GM18526 (cell line): Measurements from ENCODE around the gene RAB14.

Experiments
- POLR2A ChIP-seq: IDR thresholded peaks from 3 replicates; pipeline ENCODE4 v1.6.1; 2011; ENCODE audit not compliant: insufficient read length; ENCODE audit errors: extremely low read depth

The RAB14 gene

DNA sequence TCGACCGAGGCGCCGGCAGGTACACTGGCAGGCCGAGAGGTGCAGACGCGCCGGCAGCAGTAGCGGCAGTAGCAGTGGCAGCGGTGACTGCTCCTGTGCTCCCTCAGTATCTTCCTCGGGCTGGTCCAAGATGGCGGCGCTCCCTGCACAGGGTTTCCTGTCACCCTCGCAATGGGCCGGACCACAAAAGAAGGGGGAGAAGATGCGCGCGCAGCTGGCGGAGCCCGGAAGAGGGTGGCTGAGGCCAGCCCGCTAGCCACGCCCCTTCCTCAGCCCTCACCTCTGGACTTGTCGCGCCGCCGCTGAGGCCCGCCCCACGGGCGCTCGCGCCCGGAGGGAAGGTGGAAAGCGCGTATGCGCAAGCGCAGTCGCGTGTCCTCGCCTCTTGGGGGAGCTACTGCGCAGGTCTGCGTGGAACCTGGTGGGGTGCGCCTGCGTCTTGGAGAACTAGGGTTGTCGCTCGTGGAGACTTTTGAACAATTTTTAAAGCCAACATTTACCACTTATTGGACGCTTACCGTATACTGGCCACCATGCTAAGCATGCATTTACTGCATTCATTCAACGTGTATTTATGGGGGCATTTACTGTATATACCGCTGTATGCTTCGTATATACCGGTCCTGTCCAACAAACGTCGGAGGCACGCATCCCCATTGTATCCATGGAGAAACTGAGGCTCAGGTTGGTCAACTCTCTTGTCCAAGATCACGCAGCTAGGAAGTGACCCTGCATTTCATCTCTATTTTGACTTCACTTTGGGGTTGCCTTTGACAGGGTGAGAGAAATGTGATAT lies at the start of gene RAB14:
Gene RAB14, minus strand, starts transcription at position 132 of the 796 bp plus-strand sequence. CDS start 8,457 bp downstream, outside the sequence.
- peak; percentile 82 for TF ChIP-seq POLR2A

DNA sequence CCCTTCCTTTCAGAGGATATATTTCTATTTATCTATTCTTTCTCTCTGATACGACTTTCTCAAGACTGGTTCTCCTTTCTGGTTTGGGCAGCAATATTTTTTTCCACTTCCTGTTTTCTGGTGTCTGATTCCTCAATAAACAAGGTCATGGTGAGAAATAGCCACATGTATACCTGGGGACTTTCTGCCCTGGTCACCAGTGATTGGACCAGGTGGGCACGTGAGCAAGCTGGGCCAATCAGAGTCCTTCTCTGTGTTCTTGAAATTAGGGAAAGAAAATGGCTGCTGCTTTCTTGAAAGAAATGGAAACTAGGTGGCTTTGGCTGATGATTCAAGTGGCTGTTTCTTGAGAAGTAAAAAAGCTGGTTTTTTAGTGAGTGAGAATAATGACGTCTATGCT lies 47.9 kb upstream of the RAB14 start:
- TF ChIP-seq POLR2A, result no peak

DNA sequence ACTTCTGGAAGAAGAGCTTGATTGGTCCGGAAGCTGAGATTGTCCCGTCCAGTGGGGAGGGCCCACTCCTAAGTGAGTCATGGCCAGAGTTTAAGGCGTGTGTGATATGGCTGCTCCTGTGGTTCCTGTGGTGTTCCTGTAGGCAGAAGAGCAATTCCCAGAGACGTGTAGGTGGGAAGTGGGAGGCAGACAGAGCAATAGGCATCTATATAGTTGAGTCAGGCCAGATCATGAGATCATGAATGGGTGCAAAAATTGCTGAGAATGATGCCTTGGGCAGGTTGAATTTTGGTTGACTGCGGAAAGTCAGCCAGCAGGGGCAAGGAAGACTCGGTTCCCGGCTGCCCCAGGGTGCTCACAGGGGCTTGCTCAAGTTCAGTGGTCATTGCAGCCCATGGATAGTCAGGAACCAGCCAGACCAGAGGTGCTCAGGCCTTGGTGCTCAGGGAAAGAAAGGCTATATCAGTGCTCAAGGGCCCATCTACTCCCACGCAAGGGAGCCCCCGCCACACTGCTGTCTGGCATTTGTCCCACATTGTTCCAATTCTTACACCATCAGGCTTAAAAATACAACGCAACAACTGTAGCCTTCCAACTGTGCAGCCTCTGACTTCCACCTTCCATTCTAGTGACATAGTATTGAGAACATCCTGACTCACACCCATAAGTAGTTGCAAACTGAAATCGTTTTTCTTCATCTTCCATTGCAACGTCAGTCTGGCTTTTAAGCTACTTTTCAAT lies 45.3 kb upstream of the RAB14 start:
- TF ChIP-seq POLR2A, result no peak

DNA sequence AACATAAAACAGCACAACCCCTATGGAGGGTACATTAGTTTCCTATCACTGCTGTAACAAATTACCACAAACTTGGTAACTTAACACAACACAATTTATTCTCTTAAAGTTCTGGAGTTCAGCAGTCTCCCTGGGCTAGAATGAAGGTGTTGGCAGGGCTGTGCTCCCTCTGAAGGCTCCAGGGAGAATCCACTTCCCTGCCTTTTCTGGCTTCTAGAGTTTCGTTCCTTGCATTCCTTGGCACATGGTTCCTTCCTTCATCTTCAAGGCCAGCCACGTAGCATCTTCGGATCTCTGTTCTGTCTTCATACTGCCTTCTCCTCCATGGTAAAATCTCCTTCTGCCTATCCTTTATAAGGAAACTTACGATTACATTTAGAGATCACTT lies 41.3 kb upstream of the RAB14 start:
- no peak for TF ChIP-seq POLR2A

DNA sequence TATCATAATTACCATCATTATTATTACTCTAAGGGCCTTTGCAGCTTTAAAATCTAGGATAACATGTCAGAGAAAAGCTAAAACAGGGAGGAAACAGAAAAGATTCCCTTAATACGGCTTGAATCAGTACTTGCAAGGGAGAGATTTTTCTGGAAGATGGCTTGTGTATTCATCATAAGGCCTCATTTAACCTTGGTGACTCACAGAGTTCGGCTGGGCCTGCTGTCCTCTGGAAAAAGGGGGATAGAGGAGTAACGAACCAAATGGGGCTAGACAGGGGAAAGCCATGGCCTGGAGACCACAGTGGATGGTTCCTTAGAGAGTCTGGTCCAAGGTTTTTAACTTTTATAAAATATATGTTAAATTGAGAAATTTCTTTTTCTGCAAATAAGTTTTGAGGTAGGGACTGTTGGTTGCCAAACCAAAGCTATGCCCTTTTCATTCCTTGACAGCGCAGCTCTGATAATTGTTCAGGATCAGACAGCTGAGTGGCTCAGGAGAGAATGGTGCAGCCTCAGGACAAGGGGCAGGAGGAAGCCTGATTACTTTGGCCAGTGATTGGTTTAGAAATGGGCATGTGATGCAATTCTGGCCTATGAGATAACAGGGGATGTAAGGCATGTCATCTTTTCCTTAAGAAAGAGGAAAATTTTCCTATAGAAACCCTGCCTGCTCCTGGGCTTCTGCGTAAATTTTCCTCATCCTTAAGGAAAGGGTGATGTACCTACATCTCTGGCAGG lies 40.7 kb upstream of the RAB14 start:
- TF ChIP-seq POLR2A, result no peak

DNA sequence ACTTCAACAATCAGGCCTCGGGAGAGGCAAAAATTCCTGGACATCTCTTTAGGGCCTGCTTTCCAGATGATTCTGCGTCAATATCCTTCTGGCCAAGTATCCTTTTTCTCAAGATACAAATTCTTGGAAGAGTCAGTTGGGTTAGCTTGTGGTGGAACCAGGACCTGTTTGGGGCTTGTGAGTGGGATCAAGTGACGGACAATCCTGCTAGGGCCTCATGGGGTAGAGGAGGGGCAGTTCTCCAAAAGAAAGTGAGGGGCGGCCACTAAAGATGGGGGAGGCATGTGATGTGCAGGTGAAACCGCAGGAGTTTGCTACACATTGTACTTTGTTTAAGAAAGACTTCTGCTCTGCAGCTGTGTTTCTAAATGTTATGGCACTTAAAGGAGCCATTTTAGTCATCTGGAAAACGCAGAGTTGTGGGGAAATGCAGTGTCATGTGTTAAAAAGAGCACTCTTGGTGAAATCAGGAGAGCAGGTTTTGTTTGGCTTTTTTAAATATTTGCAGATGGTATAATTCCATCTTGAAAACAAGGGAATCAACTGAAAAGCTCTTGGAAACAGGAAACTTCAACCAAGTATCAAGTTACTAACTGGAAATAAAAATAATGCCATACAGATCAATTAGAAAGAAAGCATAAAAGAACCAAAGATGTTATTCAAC lies 38.9 kb upstream of the RAB14 start:
- TF ChIP-seq POLR2A, result no peak

DNA sequence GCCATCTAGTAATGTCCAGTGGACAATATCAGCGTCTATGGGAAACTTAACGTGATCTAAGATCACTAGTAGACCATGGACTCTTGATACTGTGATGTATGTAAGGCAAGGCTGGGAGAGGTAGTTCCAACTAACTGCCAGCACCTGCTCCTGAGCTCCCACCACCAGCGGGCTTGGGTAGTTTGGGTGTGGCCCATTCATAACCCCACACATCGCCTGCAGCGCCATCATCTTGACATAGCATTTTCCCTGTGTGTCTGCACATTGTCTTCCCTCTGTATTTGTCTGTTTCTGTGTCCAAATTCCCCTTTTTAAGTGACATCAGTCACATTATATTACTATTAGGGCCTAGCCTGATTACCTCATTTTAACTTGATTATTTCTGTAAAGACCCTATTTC lies 38.2 kb upstream of the RAB14 start:
- no peak for TF ChIP-seq POLR2A

DNA sequence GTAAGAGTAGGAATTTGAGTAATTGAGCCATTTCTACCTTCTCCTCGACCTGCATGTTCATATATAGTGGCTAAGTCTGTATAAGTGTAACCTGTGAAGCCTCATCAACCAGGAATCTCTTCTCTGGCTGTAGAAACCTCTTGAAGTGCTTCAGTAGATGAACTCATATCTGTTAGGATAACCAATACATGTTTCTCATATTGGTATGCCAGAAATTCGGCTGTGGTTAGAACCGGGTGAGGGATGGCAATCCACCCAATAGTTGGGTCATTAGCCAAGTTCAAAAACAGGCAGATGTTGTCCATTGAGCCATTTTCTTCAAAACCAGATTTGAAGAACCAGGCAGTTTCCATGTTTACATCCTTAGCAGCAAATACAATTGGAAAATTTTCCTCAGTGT lies 37.4 kb upstream of the RAB14 start:
- no peak for TF ChIP-seq POLR2A

DNA sequence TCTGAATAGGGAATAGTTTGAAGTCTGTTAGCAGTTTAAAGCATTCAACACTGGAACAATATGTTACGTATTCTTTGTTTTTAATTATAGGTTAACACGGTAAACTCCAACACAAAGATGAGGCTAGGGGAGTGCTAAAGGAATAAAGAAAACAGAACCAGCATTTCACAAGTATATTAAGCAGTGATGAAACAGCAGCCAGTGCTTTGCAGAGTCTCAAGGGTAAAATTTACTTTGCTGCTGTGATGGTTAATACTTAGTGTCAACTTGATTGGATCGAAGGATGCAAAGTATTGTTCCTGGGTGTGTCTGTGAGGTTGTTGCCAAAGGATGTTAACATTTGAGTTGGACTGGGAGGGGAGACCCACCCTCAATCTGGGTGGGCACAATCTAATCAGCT lies 36.2 kb upstream of the RAB14 start:
- no peak for TF ChIP-seq POLR2A

DNA sequence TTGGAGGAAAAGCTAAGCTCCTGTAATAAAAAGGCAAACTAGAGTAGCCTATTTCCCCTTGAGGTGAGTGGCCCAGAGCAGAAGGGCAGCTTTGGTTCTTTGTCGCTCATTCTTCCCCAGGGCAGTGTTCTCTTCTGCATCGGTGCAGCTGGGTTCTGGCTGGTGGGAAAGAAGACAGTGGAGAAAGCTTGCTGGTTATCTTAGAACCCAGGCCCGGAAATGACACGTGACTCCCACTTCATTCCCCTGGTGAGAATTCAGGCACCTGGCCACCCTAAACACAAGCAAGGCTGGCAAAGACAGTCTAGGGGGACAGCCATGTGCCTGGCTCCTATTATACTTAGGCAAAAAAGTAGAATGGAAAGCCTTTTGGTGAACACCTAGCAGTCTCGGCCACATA lies 33.8 kb upstream of the RAB14 start:
- TF ChIP-seq POLR2A, result no peak

DNA sequence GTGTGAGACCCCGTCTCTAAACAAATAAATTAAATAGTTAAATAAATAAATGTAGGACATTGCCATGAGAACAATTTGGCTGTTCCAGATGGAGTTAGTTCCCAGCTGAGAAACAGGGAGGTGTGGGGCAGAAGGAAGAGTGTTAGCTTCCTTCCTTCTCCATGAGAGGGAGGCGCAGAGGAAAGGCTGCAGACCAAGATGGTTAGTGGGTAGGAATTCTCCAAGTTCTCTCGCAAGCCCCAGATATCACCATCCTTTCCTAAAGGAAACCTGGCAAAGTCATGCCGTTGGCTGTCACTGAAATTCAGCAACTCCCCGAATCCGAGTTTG lies 33.1 kb upstream of the RAB14 start:
- TF ChIP-seq POLR2A, result no peak

DNA sequence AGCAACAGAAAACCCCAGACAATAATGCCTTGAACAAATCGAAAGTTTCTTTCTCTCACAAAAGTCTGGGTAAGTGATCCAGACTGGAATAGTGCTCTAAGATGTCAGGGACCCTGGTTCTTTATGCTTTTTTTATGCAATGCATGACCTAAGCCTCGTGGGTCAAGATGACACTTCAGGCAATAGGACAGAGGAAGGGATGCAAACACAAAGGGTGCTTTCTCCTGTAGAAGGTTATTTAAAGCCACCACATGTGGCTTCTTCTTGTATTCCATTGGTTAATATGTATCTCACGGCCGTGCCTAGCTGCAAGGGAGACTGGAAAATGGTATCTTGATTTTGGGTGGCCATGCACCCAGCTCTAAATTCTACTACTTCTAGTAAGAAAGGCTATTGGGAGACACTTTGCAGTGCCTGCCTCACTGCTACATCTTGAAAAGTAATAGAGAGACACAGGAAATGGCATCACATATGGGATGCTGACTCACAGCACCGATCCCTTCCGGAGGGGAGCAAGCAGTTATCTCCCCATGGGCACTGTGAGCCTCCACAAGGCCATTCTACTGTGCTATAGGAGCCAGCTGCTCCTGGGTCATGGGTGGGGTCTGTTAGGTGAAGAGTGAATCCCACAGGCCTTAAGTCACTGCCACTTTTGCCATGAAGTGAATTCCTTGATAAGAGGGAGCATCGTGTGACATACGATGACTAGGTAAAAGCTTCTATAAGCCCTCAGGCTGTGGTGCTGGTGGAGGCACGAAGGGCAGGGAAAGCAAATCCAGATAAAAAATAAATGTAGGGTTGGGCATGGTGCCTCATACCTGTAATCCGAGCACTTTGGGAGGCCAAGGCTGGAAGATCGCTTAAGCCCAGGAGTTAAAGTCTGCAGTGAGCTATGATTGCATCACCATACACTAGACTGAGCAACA lies 32.5 kb upstream of the RAB14 start:
- no peak for TF ChIP-seq POLR2A

DNA sequence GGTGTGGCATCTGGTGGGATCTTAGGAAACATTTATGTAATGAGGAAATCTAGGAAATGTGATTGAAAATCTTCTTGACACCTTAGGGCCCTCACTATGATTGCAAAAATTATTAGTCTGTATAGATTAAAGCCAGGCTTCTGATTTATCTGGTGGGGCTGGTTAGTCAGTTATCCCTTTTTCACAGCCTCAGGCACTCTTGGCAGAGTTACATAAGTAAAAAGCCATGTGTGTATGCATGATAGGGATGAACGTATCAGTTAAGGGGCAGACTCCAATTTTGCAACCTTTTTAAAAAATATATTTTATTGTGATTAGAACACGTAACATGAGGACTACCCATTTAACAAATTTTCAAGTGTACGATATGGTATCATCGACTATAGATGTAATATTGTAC lies 30.6 kb upstream of the RAB14 start:
- no peak for TF ChIP-seq POLR2A

DNA sequence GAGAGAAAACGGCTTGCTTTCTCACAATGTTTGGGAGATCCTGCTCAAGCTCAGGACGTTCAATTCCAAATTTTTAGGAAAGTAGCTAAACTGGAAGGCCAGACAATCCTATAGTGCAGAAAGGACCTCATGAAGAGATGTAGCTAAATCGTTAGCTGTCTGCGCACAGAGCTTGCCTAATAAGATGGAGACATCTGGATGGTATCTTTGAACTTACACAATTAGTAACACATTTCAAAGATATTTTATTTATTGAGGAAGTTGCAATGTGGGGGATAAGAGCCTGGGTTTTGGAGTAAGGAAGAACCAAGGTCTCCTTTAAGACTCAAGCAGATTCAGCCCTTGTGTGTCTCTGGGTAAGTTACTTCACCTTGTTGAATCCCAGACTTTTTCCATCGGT lies 28.6 kb upstream of the RAB14 start:
- no peak for TF ChIP-seq POLR2A
